GM18907 (cell line): Measurements from ENCODE around the gene LTO1.

Experiments
- ATAC-seq: cut with Tn5 transposase; IDR thresholded peaks from one replicate; pipeline ENCODE4 v1.9.1; 2021; ENCODE audit warnings: mild to moderate bottlenecking, moderate library complexity; ENCODE audit not compliant: unreplicated experiment

Gene LTO1

GRCh38 chr11:69658626-69659450, 16.3 kb downstream of the LTO1 start:
- ATAC-seq, result no peak

- no peak for ATAC-seq
These were observed 17.1 kb downstream of the LTO1 start for GRCh38 chr11:69657911-69658625.

GRCh38 chr11:69657456-69657910, 17.7 kb downstream of the LTO1 start:
- ATAC-seq, result no peak

GRCh38 chr11:69656536-69657455, 18.4 kb downstream of the LTO1 start:
- no peak for ATAC-seq

GRCh38 chr11:69655479-69656428, 19.4 kb downstream of the LTO1 start:
- no peak for ATAC-seq

GRCh38 chr11:69654660-69655478, 20.3 kb downstream of the LTO1 start:
- ATAC-seq, result no peak

- no peak for ATAC-seq
These were observed 21.0 kb downstream of the LTO1 start for GRCh38 chr11:69654001-69654659.

- ATAC-seq, result no peak
These were observed 21.7 kb downstream of the LTO1 start for GRCh38 chr11:69653406-69653960.

- ATAC-seq, result no peak
These were observed 22.2 kb downstream of the LTO1 start for GRCh38 chr11:69652999-69653398.

GRCh38 chr11:69651834-69652620, 23.1 kb downstream of the LTO1 start:
- no peak for ATAC-seq

- no peak for ATAC-seq
These were observed 24.3 kb downstream of the LTO1 start for GRCh38 chr11:69650832-69651344.

- no peak for ATAC-seq
These were observed 24.9 kb downstream of the LTO1 start for GRCh38 chr11:69650081-69650831.

GRCh38 chr11:69649576-69649900, 25.6 kb downstream of the LTO1 start:
- ATAC-seq, result no peak

- ATAC-seq, result no peak
These were observed 26.2 kb downstream of the LTO1 start for GRCh38 chr11:69648679-69649575.

GRCh38 chr11:69647761-69648497, 27.2 kb downstream of the LTO1 start:
- no peak for ATAC-seq
